CD4-positive, alpha-beta T cell (primary cell): ENCODE data around the gene FCER2. TPM values are rescaled to one million over a fixed set of nuclear protein-coding genes. Genes with fewer than 3 reads are reported as not detected.
A peak's percentile ranks its signal among the peaks of the same experiment; 100 is the strongest.

ENCODE experiments used
- ATAC-seq: fragments of 200-7000 bp; cut with Tn5 transposase; one replicate; pipeline ENCODE4 v1.10.0; 2022; ENCODE audit warnings: mild to moderate bottlenecking; ENCODE audit not compliant: poor library complexity
- CTCF ChIA-PET: fragments of 350-600 bp; sonication (Branson Sonifier 250); formaldehyde crosslinking; loops from one replicate; lab custom pipeline; 2021; ENCODE audit warnings: antibody characterized with exemption, inconsistent platforms; lab: Charles Lee
- POLR2A ChIA-PET: fragments of 350-600 bp; sonication (Branson Sonifier 250); formaldehyde crosslinking; loops from one replicate; lab custom pipeline; 2021; ENCODE audit warnings: antibody characterized with exemption, inconsistent platforms; lab: Charles Lee
- DNase-seq, 14 experiments: peaks; one replicate each; pipeline ENCODE4 v3.0.0-alpha.2; 2013 to 2020; ENCODE audit warnings: mixed read lengths in 2 of 14
- H3K27ac ChIP-seq, 2 donors: one replicate each; pipeline versions ENCODE4 v1.5.1 to v1.7.0; 2013; ENCODE audit warnings: low read length in 2 of 2, low read depth in 1 of 2, mild to moderate bottlenecking in 1 of 2
- H3K27me3 ChIP-seq, 2 experiments: 1 replicate in 1 of 2; 2 replicates in 1 of 2; pipeline versions ENCODE4 v1.6.1 to v1.7.0; 2013; ENCODE audit warnings: low read length in 2 of 2, control low read depth in 1 of 2, mild to moderate bottlenecking in 1 of 2, moderate library complexity in 1 of 2; ENCODE audit not compliant: insufficient read depth in 2 of 2, control insufficient read depth in 1 of 2
- H3K36me3 ChIP-seq: one replicate; pipeline ENCODE4 v1.6.1; 2013; ENCODE audit warnings: low read length, control low read depth; ENCODE audit not compliant: insufficient read depth
- H3K4me1 ChIP-seq: one replicate; pipeline ENCODE4 v1.6.1; 2013; ENCODE audit warnings: low read length, control low read depth; ENCODE audit not compliant: insufficient read depth
- H3K4me3 ChIP-seq: one replicate; pipeline ENCODE4 v1.5.1; 2013; ENCODE audit warnings: mild to moderate bottlenecking, low read length, moderate library complexity
- H3K9me3 ChIP-seq, 2 experiments: 1 replicate in 1 of 2; 2 replicates in 1 of 2; pipeline versions ENCODE4 v1.6.1 to v1.7.0; 2013; ENCODE audit warnings: low read length in 2 of 2, mild to moderate bottlenecking in 2 of 2, control low read depth in 1 of 2, moderate library complexity in 1 of 2; ENCODE audit not compliant: control insufficient read depth in 1 of 2, insufficient read depth in 1 of 2
- H3K27ac Mint-ChIP-seq: one replicate; pipeline ENCODE4 v1.8.0; 2020; ENCODE audit warnings: mixed read lengths
- H3K27me3 Mint-ChIP-seq: one replicate; pipeline ENCODE4 v1.8.0; 2021; ENCODE audit warnings: mixed read lengths
- H3K36me3 Mint-ChIP-seq: one replicate; pipeline ENCODE4 v1.8.0; 2021; ENCODE audit warnings: low read depth, mixed read lengths
- H3K4me1 Mint-ChIP-seq: one replicate; pipeline ENCODE4 v1.8.0; 2021; ENCODE audit warnings: low read depth, mixed read lengths
- H3K4me3 Mint-ChIP-seq: one replicate; pipeline ENCODE4 v1.8.0; 2020; ENCODE audit warnings: mild to moderate bottlenecking, mixed read lengths
- H3K9me3 Mint-ChIP-seq: one replicate; pipeline ENCODE4 v1.8.0; 2020; ENCODE audit warnings: mixed read lengths
- intact Hi-C, 2 experiments: fragments of 100-400 bp; cut with DNase I in 1 of 2; cut with micrococcal nuclease in 1 of 2; formaldehyde crosslinking; loops; one replicate each; pipeline versions ENCODE4 v1.15.1 to v1.9.0; 2023 to 2025; cut with DNase I, micrococcal nuclease
- total RNA-seq, 174 experiments: library from RNA in 2 of 174; stranded (reverse) in 2 of 174; gene quantifications; one replicate each; pipeline ENCODE4 v1.2.3 and lab custom pipeline; 2021 to 2026
- TF ChIP-seq, protein P1 (sequence below): fragments of 200-600 bp; IDR thresholded peaks from one replicate; pipeline ENCODE4 v1.8.0; 2022; ENCODE audit warnings: antibody characterized with exemption, mild to moderate bottlenecking

FCER2 gene
- total RNA-seq, 2 experiments from 2014 or later: not detected

DNA sequence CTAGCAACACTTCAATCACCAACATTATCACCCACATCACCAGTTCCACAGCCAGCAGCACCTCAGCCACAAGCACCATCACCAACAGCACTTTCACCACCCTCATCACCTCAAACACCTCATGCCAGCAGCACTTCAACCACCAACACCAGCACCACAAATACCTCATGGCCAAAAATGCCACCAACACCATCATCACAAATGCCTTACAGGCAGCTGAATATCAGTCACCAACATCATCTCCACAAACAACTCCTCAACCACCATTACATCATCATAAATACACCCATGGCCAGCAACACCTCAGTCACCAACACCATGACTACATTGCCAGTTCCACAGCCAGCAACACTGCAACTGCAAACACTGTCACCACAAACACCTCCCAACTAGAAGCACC is 10.4 kb downstream of the FCER2 start:
- Histone ChIP-seq H3K36me3 (no peaks in the 10 kb centered on the region), H3K9me3 (peaks cover 0 to 8% of the 10 kb centered on the region in 2 experiments), H3K27ac (no peak overlapping the region), H3K27me3 (peaks cover 0 to 5% of the 10 kb centered on the region in 2 experiments), H3K4me3 (no peak overlapping the region), H3K4me1 (peaks cover 26% of the 10 kb centered on the region)
- intact Hi-C loops: no loop called here
- POLR2A ChIA-PET: no interaction called here
- Mint-ChIP-seq H3K36me3 (no peaks in the 10 kb centered on the region), H3K4me3 (no peak overlapping the region), H3K27ac (no peak overlapping the region), H3K4me1 (no peaks in the 10 kb centered on the region), H3K27me3 (no peaks in the 10 kb centered on the region), H3K9me3 (no peaks in the 10 kb centered on the region)
- DNase-seq: peak in 3 of 14 experiments; percentile 34 to 62 (median 34)
- CTCF ChIA-PET: no interaction called here
- TF ChIP-seq, protein P1, sequence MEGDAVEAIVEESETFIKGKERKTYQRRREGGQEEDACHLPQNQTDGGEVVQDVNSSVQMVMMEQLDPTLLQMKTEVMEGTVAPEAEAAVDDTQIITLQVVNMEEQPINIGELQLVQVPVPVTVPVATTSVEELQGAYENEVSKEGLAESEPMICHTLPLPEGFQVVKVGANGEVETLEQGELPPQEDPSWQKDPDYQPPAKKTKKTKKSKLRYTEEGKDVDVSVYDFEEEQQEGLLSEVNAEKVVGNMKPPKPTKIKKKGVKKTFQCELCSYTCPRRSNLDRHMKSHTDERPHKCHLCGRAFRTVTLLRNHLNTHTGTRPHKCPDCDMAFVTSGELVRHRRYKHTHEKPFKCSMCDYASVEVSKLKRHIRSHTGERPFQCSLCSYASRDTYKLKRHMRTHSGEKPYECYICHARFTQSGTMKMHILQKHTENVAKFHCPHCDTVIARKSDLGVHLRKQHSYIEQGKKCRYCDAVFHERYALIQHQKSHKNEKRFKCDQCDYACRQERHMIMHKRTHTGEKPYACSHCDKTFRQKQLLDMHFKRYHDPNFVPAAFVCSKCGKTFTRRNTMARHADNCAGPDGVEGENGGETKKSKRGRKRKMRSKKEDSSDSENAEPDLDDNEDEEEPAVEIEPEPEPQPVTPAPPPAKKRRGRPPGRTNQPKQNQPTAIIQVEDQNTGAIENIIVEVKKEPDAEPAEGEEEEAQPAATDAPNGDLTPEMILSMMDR: no peak
- ATAC-seq: no peak

DNA sequence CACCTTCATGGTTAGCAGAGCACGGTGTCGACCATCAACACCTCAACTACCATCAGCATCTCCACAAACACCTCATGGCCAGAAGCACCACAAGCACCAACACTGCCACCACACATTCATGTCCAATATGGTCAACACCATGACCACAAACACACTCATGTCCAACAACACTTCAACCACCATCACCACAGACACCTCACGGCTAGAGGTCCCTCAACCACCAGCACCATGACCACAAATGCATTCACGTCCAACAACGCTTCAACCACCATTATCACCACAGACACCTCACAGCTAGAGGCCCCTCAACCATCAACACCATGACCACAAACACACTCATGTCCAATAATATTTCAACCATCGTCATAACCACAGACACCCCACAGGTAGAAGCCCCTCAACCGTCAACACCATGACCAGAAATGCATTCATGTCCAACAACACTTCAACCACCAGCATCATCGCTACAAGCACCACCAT is 11.1 kb downstream of the FCER2 start:
- H3K4me3 ChIP-seq: no peak overlapping the region
- peaks cover 26% of the 10 kb centered on the region for H3K4me1 ChIP-seq
- ATAC-seq: no peak
- no peak overlapping the region for H3K27ac Mint-ChIP-seq
- peaks cover 0 to 5% of the 10 kb centered on the region in 2 experiments for H3K27me3 ChIP-seq
- no peaks in the 10 kb centered on the region for H3K36me3 ChIP-seq
- TF ChIP-seq, protein P1: no peak
- no peak overlapping the region for H3K4me3 Mint-ChIP-seq
- H3K27ac ChIP-seq: no peak overlapping the region
- no peaks in the 10 kb centered on the region for H3K36me3 Mint-ChIP-seq
- ChIA-PET CTCF (no interaction called here), POLR2A (no interaction called here)
- H3K4me1 Mint-ChIP-seq: no peaks in the 10 kb centered on the region
- H3K9me3 ChIP-seq: peaks cover 0 to 8% of the 10 kb centered on the region in 2 experiments
- DNase-seq: peak in 1 of 14 experiments; percentile 18
- no peaks in the 10 kb centered on the region for H3K9me3 Mint-ChIP-seq
- no peaks in the 10 kb centered on the region for H3K27me3 Mint-ChIP-seq
- intact Hi-C loops: no loop called here

DNA sequence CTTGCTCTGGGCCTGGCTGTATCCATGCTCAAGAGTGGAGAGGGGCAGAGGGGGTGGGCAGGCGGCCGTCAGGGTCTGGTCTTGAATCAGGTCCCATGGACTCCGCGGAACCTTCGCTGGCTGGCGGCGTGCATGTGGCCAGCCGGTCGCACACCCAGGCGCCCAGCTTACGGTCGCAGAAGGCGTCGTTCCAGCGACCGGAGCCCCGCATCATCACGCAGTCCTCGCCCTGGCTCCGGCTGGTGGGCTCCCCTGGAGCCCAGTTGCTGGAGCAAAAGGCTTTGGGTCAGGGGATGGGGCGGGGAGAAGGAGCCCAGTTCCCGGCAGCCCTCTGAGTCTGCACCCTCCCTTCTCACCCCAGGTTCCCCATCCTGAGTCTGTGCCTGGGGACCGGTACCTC is 12.8 kb downstream of the FCER2 start:
- peaks cover 20% of the 10 kb centered on the region for H3K4me1 ChIP-seq
- ATAC-seq (no peak), DNase-seq (no peak)
- Mint-ChIP-seq H3K4me1 (no peaks in the 10 kb centered on the region), H3K9me3 (no peaks in the 10 kb centered on the region), H3K27ac (no peak overlapping the region), H3K27me3 (no peaks in the 10 kb centered on the region), H3K4me3 (no peak overlapping the region), H3K36me3 (peaks cover 4% of the 10 kb centered on the region)
- ChIA-PET CTCF (interaction anchor here (0.9 kb wide), 1 partner anchor 8 kb away, joined by 3 read pairs; the partner anchor contains the start of gene TRAPPC5), POLR2A (interaction anchor here (0.6 kb wide), 1 partner anchor 341 kb away, joined by 3 read pairs; no protein-coding TSS in a partner anchor)
- no peak overlapping the region for H3K4me3 ChIP-seq
- intact Hi-C loops: loop anchor here in 1 of 2 experiments (10.0 kb wide), 1 partner anchor 334 kb away; no protein-coding TSS in a partner anchor
- no peak overlapping the region for H3K27ac ChIP-seq
- H3K36me3 ChIP-seq: no peaks in the 10 kb centered on the region
- TF ChIP-seq, protein P1: no peak
- H3K9me3 ChIP-seq: peaks cover 0 to 8% of the 10 kb centered on the region in 2 experiments
- H3K27me3 ChIP-seq: peaks cover 0 to 5% of the 10 kb centered on the region in 2 experiments
